ENCODE results near the gene TCF21. TPM values are rescaled to one million over a fixed set of nuclear protein-coding genes. Genes with fewer than 3 reads are reported as not detected.

The TCF21 gene
- total RNA-seq, 4 donors from 2014 or later = 1.5 to 9.1 (median 4.7) TPM

- DNase-seq = no peak
- Histone ChIP-seq H3K4me3 (no peak overlapping the region), H3K27ac (no peak overlapping the region), H3K9me3 (no peaks in the 10 kb centered on the region), H3K36me3 (no peaks in the 10 kb centered on the region), H3K27me3 (no peaks in the 10 kb centered on the region), H3K4me1 (no peaks in the 10 kb centered on the region)
- intact Hi-C loops (cut with DNase I; ENCODE audit: low total_unique reads) = no loop called here
- TF ChIP-seq CTCF (IDR thresholded peaks at IDR 0.05) = no peak
- no peak for TF ChIP-seq POLR2A (IDR thresholded peaks at IDR 0.05)
Measured at GRCh38 chr6:133880006-133880405, 8.9 kb upstream of the TCF21 start.

GRCh38 chr6:133880896-133881295 lies 8.0 kb upstream of the TCF21 start:
- H3K4me3 ChIP-seq = no peak overlapping the region
- no peak for DNase-seq
- no peaks in the 10 kb centered on the region for H3K36me3 ChIP-seq
- no peaks in the 10 kb centered on the region for H3K4me1 ChIP-seq
- H3K27me3 ChIP-seq = no peaks in the 10 kb centered on the region
- no peak for TF ChIP-seq CTCF (IDR thresholded peaks at IDR 0.05)
- no peak for TF ChIP-seq POLR2A (IDR thresholded peaks at IDR 0.05)
- intact Hi-C loops (cut with DNase I; ENCODE audit: low total_unique reads) = no loop called here
- no peaks in the 10 kb centered on the region for H3K9me3 ChIP-seq
- H3K27ac ChIP-seq = no peak overlapping the region

GRCh38 chr6:133886104-133886775 lies 2.7 kb upstream of the TCF21 start:
- DNase-seq = peak; percentile 39 to 47
- TF ChIP-seq CTCF (IDR thresholded peaks at IDR 0.05) = no peak
- no peak for TF ChIP-seq POLR2A (IDR thresholded peaks at IDR 0.05)
- H3K4me1 ChIP-seq = no peaks in the 10 kb centered on the region
- no peaks in the 10 kb centered on the region for H3K9me3 ChIP-seq
- intact Hi-C loops (cut with DNase I; ENCODE audit: low total_unique reads) = no loop called here
- H3K27me3 ChIP-seq = peaks cover 0 to 6% of the 10 kb centered on the region in 2 donors
- no peak overlapping the region for H3K4me3 ChIP-seq
- no peaks in the 10 kb centered on the region for H3K36me3 ChIP-seq
- peak overlapping the region; percentile 52 to 85 for H3K27ac ChIP-seq

- Histone ChIP-seq H3K9me3 (no peaks in the 10 kb centered on the region), H3K36me3 (no peaks in the 10 kb centered on the region), H3K4me3 (no peak overlapping the region), H3K27ac (peak overlapping the region; percentile 85 to 93), H3K4me1 (no peaks in the 10 kb centered on the region), H3K27me3 (peaks cover 0 to 8% of the 10 kb centered on the region in 2 donors)
- intact Hi-C loops (cut with DNase I; ENCODE audit: low total_unique reads) = no loop called here
- DNase-seq = no peak
- no peak for TF ChIP-seq CTCF (IDR thresholded peaks at IDR 0.05)
- TF ChIP-seq POLR2A (IDR thresholded peaks at IDR 0.05) = no peak
Measured at GRCh38 chr6:133887156-133887879, 1.6 kb upstream of the TCF21 start.

GRCh38 chr6:133887880-133888230 lies 1.1 kb upstream of the TCF21 start:
- no peaks in the 10 kb centered on the region for H3K4me1 ChIP-seq
- intact Hi-C loops (cut with DNase I; ENCODE audit: low total_unique reads) = no loop called here
- TF ChIP-seq CTCF (IDR thresholded peaks at IDR 0.05) = no peak
- no peak for TF ChIP-seq POLR2A (IDR thresholded peaks at IDR 0.05)
- peak overlapping the region; percentile 85 to 93 for H3K27ac ChIP-seq
- H3K9me3 ChIP-seq = no peaks in the 10 kb centered on the region
- H3K4me3 ChIP-seq = no peak overlapping the region
- DNase-seq = no peak
- peaks cover 0 to 13% of the 10 kb centered on the region in 2 donors for H3K27me3 ChIP-seq
- no peaks in the 10 kb centered on the region for H3K36me3 ChIP-seq
